ENCODE data around the gene TMPRSS3.

TMPRSS3 gene

GRCh38 chr21:42331660-42332059 is 64.2 kb downstream of the TMPRSS3 start:
- DNase-seq (ENCODE audit: low read depth), result no peak

DNA sequence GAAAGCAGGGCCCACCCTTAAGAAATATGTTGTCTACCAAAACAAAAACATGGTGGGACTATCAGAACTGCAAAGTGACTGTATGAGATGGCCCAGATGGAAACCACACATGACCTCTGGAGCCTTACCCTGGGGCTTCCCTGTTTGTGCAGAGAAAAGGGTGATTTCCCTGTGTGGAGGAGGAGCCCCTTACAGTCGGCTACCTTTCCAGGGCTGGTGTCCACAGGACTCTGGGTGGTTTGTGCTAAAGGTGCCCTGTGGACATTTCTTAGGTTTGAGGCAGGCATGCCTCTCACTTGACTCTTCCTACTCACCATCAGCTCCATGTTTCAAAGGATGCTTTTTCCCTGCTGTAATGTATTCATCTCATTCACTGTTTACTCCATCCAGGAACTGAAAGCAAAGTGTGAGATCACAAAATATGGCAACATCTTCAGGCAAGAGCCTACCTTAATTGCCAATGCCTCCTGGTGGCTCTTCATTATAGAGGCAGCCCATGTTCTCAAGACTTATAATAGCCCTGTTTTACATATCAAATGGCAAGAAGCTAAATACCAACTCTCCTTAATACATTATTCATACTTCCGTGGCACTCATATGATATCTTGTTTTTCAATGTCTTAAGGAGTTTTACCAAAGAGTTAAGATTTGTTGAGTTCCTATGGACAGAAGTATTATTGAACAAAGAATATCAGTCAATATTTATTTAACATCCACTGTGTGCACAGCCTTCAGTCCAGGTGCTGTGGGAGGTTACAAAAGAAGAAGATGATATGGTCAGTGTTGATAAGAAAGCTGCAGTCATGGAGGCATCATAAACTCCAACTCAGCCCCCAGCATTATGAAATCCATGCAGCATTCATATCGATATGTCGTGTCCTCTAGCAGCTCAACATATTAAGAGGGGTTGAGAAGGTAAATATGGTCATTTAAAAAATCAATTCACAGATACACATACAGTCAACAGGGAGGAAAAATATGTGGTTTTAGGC is 65.2 kb downstream of the TMPRSS3 start:
- DNase-seq (ENCODE audit: low read depth), result no peak

GRCh38 chr21:42324896-42325295 is 71.0 kb downstream of the TMPRSS3 start:
- DNase-seq (ENCODE audit: low read depth), result no peak
